Heart left ventricle (tissue), 13 donors: ENCODE results near the gene CHL1.

Source experiments
- POLR2A ChIP-seq, 2 donors: fragments of 450-650 bp; IDR thresholded peaks; one replicate each; pipeline ENCODE4 v1.6.1; 2017; ENCODE audit warnings: antibody characterized with exemption in 2 of 2, mild to moderate bottlenecking in 2 of 2, moderate library complexity in 2 of 2
- TF ChIP-seq, protein P1 (sequence below), 12 donors: fragments of 200-600 bp; sonication (generic) in 4 of 12; IDR thresholded peaks; one replicate each; pipeline versions ENCODE4 v1.5.0 to v1.8.0; 2018 to 2022; ENCODE audit warnings: antibody characterized with exemption in 12 of 12, mild to moderate bottlenecking in 5 of 12
- donor health status: ischemic (EF 13 %, LVEDD 7.1; RV severe dilation, severe dysfunction).
- donor health status: DM: no; HTN: yes; CAD: no.
- donor health status: DM: no; HTN: no; CAD: no.
- donor health status: ischemic (EF 25% LVEDD 6.9; RV normal size, moderate dysfunction).
- donor health status: ischemic (EF 25% LVEDD 5.7; RV mildly dilated, moderate dysfunction).
- donor health status: ischemic (EF 35%, LVEDD 5.7; RV mildly dilated, moderate dysfunction).
- donor health status: nonischemic (EF 11% LVEDD 7.7; RV severe dilation, severe dysfunction).
- donor health status: DM: yes; HTN: yes; CAD: no.
- donor health status: PGD.
- donor health status: ischemic (EF 29% LVEDD 5.4; RV normal size, mild dysfunction).
- donor health status: nonischemic (EF 23%, LVEDD 6.1; RV moderate dilation, normal function).

GRCh38 chr3:396293-396692 lies 199.7 kb downstream of the CHL1 start:
- TF ChIP-seq, protein P1, sequence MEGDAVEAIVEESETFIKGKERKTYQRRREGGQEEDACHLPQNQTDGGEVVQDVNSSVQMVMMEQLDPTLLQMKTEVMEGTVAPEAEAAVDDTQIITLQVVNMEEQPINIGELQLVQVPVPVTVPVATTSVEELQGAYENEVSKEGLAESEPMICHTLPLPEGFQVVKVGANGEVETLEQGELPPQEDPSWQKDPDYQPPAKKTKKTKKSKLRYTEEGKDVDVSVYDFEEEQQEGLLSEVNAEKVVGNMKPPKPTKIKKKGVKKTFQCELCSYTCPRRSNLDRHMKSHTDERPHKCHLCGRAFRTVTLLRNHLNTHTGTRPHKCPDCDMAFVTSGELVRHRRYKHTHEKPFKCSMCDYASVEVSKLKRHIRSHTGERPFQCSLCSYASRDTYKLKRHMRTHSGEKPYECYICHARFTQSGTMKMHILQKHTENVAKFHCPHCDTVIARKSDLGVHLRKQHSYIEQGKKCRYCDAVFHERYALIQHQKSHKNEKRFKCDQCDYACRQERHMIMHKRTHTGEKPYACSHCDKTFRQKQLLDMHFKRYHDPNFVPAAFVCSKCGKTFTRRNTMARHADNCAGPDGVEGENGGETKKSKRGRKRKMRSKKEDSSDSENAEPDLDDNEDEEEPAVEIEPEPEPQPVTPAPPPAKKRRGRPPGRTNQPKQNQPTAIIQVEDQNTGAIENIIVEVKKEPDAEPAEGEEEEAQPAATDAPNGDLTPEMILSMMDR (IDR thresholded peaks at IDR 0.05), result no peak
- TF ChIP-seq POLR2A (IDR thresholded peaks at IDR 0.05), result no peak
